ENCODE data around the gene INSL3.

INSL3 gene

DNA sequence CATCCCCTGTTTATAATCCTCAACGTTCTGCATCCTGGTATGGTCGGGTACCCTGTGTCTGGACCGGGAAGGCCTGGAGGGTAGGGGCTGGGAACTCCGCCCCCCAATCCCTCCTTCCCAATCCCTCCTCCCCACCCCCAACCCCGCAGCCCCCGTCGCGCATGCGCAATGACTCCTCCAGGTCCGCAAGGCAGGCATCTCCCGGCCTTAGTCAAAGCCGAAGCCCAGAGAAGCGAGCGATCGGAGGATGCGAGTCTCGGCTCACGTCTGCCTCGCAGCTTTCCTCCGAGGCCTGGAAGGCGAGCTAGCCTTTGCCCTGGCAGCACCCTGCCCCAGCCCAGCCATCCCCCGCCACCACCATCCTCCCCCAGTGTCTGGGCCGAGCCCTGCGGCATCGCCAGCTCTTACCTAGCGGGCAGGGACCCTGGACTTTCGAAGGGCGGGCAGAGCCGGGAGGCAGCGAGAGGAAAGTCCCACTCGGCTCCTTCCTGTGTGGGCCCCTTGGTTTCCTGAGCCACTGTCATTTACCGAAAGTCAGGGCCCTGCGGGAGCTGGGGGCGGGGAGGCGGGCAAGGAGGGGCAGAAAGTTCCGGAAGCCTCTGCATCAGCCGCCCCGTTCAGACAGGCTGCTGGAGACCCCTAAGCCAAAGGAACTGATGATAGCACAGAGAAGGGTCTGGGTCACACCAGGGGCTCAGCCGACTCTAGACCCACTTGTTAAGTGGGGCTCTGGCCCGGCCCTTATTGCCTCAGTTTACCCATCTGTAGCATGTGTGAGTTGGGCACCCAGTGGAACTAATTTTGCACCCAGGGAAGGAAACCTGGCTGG is 26.4 kb upstream of the INSL3 start, which contains the start of gene JAK3:
Gene JAK3 (minus strand): TSS at position 445 of the 829 bp plus-strand sequence. CDS start 3,565 bp downstream, outside the sequence.
- DNase-seq: peak in 48 of 56 donors; percentile 5 to 78 (median 40)

DNA sequence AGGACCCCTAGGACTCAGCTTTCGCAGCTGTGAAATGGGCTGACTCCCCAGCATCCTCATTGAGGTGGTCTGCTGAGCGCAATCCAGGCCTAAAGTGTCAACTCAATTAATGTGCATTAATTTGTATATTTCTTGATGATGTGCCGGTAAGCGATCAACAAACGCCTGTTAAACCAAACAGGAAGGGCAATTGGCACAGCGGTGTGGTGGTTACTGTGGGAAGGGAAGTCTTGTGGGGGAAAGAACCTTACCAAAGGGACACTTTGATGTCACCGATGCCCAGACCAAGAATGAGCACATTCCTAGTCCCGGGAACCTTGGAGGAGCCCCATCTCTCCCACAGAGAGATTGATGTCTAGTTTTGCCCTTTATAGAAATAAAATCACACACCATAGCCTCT is 24.8 kb upstream of the INSL3 start:
- DNase-seq: no peak

DNA sequence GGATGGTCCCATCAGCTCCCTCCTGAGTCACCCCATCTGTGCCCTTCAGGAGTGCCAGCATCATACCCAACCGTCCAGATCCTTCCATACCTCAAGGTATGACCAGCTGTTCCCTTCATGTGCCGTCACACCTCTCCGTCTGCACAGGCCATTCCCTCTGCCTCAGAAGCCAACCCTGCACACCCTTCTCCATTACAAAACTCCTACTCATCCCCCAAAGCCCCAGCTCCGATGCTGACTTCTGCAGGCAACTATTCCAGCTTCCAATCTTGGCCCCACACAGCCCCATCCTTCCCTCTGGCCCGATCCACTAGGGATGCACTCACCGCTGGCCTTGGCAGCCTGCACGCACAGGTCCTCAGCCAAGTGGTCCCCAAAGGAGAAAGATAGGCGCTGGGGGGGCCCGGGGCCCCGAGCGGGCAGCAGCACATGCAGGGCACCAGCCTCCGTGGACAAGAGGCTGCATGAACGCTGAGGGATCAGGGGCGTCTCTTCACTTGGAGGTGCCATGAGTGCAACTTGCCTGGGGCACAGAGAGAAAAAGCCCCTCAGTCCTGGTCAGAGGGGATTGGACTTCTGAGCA is 22.7 kb upstream of the INSL3 start:
- no peak for DNase-seq

DNA sequence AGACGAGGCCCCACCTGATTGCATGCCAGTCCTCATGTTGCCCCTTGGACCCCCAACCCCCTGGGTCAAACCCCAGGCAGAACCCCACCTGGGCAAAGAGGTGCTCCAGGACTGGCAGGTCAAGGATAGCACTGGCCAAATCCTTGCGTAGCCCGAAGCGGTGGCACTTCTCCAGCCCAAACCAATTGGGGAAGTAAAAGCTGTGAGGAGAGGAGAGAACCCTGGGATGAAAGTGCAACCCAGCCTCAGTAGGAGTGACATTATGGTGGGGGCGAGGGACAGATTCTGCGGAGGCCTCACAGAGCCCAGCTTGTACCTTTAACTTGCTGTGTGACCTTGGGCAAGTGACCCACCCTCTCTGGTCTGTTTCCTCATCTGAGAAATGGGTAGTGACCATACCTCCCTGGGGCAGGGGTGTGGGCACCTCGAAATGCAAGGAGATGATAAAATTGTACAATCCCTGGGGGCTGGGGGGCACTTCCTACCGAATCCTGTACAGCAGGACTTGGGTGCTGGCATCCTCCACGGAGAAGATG is 22.0 kb upstream of the INSL3 start:
- no peak for DNase-seq

DNA sequence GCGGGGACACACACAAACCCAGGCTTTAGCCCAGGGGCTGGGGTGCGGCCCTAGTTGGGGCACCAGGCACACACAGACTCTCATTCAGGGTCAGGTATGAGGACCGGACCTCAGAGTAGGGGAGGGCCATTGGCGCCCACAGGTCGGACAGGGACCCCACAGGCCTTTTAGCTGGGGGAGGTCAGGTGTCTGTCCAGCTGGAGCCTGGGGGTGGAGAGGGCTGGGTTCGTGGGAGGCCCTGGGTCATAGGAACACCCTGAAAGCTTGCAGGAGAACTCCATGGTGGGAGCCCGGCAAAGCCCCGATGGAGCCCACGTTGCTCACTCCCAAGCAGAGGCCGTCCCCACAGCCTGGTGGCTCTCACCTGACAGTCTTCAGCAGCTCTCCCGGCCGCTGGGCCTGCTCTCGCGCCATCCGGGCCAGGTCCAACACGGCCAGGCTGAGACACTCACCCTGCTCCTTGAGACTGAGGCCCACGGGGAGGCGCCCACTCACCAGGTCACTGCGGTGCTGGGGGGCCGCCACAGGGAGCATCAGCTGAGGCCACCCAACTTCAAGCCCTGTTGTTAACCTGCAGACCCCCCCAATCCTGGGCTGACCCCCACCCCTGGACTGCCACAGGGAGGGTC is 21.5 kb upstream of the INSL3 start:
- DNase-seq: no peak

DNA sequence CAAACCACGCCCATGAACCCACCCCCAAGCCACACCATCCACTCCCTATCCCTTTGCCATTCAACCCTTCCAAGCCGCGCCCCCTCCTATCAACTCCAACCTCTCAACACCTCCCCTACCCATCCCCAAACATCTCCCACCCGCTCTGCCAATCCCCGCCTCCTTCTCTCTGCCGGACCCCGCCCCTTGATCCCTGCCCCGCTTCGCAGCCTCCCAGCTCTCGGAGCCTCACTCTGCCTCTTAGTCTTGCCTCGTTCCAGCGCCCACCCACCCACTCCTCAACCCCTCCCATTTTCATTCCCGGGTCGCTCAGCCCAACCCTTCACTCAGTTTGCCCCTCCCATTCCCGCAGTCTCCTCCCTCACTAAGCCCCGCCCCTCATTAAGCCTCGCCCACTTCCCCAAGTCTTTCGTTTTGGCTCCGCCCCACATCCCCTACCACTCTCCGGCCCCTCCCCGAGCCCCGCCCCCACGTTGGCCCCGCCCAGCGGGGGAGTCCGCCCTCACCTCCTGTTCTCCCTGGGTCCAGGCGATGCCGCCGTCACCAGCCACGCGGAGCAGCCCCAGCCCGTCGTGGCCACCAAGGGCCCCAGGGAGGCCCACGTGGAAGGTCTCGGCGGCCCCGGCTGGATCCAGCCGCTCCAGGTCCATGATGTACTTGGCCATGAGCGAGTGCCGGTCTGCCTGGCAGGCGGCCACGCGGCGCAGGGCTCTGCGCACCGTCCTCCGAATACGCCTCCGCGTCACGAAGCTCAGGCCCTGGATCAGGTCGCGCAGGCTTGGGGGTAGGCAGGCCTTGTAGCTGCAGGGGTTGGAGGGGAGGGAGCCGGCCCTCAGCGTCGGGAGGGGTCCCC is 20.7 kb upstream of the INSL3 start:
- DNase-seq: peak in 49 of 56 donors; percentile 3 to 88 (median 55)

DNA sequence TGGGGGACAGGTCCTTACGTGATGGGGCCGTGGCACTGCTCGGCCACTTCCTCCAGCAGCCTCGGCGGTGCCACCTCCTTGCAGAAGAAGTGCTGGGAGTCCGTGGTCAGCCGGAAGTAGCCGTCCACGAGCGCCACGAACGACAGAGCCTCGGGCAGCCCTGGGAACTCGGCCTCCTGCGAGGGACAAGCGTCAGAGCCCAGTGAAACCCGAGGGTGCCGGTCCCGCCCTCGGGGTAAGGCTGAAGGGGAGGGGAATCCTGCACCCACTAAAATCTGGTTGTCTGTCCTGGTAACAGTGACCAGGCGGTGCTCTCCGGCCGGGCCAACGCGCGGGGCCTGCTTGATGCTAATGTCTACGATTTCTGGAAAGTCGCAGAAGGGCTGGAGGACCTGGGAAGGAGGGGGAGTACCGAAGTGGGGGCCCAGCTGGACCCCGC is 20.1 kb upstream of the INSL3 start:
- no peak for DNase-seq

DNA sequence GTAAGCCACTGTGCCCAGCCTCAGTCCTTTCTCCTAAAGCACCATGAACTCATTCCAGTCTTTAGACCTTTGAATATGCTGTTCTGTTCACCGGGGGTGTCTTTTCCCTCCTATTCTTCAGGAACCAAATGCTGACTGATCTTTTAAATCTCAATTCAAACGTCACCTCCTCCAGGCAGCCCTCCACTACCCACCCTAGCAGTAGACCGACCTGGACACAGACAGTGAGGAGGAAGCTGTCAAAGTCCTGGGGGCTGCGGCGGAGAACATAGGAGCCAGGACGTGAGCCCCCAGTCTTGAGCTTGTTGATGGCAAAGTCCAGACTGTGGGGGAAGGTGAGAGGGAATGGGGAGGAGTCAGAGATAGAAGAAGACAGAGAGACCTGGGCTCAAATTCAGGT is 18.7 kb upstream of the INSL3 start:
- DNase-seq: no peak

DNA sequence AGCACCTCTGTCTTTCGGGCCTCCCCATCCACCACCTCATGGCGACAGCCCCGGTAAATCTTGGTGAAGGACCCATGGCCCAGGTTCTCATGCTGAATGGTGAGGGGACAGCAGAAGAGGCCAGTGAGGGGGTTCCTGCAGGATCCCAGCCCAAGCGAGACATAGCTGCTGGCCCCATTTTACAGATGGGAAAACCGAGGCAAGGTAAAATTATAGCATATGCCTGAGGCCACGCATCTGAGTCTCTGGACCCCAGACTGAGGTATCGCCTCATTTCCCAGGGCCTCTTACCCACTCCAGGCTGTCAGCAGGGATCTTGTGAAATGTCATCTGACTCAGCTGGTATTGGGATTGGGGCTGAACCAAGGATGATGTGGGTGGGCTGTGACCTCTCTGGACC is 16.7 kb upstream of the INSL3 start:
- no peak for DNase-seq

DNA sequence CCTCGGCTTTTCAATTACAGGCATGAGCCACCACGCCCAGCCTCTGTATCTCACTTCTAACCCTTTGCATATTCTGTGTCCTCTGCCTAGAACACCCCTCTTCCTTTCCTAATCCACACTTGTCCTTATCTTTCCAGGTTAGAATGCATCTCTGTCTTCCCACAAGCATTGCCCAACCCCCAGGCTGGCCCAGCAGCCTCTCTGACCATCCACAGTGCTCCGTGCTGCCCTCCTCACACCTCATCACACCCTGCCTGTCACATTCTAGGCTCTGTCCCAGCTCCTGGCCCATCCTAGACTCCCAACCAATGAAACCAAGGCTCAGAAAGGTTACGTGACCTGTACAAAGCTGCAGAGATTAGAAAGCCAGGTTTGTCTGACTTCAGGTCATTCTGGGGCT is 15.2 kb upstream of the INSL3 start:
- DNase-seq: no peak

DNA sequence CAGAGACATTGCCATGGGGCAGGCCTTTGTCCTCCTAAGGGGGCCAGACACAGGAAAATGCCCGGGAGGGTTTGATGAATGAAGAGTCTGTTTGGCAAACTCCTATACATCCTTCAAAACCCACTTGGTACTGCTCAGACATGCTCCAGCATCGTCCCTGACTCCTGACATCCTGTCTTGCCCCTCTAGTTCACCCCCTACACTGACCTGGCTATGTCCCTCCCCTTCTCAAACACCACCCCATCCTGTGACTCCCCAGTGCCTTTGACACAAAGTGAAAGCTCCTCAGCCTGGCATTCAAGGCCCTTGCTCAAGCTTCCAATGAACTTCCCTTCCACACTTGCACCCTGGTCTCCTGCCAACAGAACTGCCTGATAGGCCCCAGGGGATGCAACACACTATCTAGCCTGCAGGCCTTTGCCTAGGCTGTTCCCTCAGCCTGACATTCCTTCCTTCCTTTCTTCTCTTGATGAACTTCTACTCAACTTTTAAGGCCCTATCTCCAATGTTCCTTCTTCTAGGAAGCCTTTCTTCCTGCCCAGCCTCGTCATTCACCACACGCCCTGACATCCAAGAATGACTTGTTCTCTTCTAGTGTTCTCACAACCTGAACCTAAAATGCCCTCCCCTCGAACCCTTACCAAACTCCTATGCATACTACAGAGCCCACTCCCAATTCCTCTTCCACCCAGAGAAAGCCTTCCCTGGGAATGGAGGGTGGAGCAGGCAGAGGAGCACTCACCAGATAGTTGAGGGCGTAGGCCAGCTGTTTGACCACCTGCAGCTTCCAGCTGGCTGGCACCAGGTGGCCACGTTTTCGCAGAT is 14.1 kb upstream of the INSL3 start:
- no peak for DNase-seq

DNA sequence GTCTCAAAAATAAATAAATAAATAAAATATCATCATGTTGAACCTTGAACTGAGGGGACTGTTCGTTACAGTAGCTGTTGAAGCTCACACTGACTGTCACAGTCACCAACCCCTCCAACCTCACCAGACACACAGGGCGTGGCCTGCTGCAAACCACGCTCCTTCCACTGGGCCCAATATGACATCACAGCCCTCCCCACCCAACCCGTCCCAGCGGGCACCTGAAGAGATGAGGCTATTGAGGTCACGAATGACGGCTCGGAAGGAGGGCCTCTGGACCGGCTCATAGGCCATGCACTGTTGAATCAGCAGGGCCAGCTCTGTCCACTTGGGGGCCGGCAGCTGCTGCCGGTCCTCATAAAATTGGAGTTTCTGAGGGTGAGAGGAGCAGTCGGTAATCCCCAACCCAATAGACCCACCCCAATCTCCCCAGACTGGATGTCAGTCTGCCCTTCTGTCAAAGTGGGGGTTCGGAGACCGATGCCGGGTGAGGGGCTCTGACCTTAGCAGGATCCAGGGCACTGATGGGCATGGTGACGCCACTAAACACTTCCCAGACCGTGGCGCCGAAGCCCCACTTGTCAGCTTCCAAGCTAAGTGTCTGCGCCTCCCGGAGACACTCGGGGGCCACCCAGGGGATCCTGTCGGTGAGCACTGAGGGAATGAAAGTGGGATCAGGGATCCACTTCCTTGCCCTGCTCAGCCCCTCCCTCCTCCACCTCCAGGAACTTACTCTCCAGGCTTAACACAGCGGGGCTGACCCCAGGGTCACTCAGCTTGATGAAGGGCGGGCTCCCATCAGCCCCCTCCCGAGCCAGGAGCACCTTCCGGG is 13.2 kb upstream of the INSL3 start:
- DNase-seq: no peak

DNA sequence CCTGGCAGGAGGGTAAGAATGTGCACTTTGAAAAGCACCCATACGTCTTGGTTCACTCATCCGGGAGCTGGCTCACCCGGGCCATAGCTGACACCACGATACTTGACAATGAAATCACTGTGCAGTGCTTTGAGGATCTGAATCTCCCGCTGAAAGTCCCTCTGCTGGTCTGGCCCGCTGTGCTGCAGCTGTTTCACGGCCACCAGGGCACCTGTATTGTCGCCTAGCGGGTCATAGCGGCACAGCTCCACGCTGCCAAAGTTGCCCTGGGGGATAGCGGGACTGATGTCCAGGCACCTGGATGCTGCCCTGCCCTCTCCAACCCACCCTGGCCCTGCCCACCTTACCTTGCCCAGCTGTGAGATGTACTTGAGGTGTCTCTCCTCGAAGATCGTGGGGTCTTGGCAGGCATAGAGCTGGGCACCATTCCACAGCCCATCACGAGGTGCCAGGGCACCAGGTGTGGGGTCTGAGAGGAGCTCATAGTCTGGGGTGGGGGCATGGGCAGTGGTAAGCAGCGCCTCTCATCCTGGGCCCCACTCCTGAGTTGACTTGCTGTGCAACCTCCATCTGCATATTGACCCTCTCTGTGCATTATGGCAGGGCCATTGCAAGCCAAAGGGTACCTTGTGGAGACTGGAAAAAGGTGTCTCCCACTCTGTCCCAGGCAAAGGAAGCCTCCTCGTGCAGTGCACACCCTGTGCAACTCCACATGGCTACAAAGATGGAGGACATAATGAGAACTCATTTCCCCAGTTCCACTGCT is 11.3 kb upstream of the INSL3 start:
- no peak for DNase-seq

DNA sequence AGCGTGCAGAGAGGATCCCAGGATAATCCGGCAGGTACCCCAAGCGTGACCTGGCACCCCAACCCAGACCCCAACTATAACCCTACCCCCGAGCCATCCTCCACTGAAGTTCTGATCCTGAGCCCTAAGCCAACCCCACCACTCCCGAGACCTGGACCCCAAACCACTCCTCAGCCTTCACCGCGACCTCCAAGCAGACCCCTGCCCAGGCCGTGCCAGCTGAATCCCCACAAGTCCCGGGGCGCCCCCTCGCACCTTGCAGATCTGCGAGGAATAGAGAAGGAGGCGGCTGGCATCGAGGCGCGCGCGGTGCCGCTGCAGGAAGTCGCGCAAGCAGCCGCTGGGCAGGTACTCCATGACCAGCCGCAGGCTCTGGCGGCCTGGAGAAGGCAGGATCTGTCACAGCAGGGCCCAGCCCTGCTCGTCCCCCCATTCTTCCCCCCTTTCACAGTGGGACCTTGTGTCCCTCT is 10.1 kb upstream of the INSL3 start:
- peak in 1 of 56 donors; percentile 33 for DNase-seq

DNA sequence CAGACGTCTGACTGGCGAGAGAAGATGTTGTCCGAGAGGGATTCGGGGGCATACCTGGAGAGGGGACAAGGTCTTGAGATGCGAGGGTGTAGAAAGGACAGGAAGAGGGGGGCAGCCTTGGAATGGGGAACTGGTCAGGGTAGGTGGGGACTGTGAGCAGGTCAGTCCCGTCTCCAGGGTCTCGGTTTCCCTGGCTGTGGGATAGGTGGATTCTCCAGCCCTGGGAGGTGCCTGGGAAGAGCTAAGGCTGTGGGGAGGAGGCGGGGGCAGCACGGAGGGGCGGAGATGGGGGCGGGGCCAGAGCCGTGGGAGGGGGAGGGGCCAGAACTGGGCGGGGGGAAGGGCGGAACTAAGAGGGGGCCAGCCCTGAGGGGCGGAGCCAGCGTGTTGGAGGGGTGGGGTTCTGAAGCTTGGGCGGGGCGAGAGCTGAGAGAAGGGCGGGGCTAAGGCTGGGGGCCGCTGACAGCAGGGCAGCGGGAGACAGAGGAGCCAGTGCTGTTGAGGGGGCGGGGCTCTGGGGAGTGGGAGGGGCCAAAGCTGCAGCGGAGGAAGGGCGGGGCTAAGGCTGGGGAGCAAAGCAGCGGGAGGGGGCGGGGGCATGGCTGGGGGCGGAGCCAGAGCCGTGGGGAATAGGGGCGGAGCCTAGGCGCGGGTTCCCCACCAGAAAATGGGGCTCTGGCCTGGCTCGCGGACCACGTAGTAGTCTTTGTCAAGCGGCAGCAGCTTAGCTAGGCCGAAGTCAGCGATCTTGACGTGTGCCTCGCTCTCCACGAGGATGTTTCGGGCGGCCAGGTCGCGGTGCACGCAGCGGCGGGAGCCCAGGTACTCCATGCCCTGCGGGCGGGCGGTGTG is 9.5 kb upstream of the INSL3 start:
- peak in 51 of 56 donors; percentile 7 to 96 (median 74) for DNase-seq

DNA sequence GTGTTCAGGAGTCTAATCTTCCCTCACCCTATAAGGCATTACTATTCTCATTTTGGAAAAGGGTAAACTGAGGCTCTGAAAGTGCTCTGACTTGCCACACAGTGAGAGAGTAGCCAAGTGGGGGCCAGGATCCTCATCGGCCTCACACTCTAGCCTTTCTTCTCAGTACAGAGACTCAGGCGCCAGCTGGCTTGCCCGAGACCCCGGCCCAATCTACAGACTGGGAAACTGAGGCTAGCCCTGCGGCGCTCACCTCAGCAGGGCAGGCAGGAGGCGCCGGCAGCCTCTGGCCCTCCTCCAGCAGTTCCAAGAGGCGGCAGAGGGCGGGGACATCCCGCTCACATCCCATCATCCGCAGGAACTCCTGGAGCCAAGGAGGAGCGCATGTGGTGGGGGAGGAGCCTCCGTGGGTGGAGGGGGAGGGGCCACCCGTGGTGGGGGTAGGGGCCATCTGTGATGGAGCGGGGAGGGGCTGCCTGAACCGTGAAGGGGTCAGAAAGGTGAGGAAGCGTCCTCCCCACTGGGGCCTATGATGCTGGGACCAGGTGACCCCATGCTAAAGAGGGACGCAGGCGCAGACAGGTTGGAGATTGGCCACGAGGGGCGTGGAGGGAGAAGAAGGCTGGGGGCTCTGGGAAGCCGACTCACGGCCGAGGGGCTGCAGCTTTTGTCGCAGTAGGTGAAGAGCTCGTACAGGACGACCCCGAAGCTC is 8.7 kb upstream of the INSL3 start:
- peak in 41 of 56 donors; percentile 6 to 74 (median 43) for DNase-seq

All from nucleus accumbens (tissue), 56 donors.